IPS-11a (cell line): ENCODE data around the gene RNF39.

ENCODE experiments used
- H3K4me3 ChIP-seq: one replicate; pipeline ENCODE4 v1.5.1; 2013; ENCODE audit warnings: low read depth, low read length, control low read depth

RNF39 gene

DNA sequence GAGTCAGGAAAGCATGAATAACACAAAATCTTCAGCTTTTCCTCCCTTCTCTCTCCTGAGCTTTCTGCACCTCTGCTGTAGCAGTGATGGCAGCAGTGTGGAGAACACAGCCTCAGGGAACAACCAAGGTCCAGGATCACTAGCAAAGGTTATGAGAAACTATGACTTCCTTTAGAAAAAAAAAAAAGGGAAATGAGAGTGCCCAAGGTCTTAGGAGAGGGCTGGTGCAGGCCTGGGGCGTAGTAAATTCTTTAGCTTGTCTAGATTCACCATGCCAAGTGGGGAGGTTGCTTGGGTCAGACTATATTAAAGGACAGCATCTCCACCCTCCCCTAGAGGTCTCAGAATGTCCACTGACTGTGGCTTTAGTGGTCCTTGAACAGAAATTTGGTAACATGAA lies 54.9 kb downstream of the RNF39 start:
- no peak overlapping the region for H3K4me3 ChIP-seq
